GM21447 (cell line): Measurements from ENCODE around the gene BLOC1S1.

Source experiments
- ATAC-seq: cut with Tn5 transposase; IDR thresholded peaks from one replicate; pipeline ENCODE4 v1.9.1; 2021; ENCODE audit not compliant: unreplicated experiment

Gene BLOC1S1

DNA sequence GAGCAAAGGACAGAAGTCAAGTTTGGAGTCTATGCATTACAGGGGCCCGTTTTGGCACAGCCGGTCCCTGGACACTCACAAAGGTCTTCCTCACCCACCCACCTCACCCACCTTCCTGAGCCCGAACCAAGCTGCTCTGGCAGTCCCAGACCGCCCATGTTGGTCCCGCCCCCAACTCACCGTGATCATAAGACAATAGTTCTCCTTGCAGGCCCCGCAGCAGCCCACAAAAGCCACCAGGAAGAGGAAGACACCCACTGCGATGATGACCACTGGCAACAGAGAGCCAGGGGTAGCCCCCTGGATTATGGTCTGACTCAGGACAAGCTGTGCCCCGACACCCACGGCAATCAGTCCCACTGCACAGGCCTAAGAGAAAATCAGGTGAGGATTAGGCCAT lies 11.1 kb downstream of the BLOC1S1 start:
- no peak for ATAC-seq

DNA sequence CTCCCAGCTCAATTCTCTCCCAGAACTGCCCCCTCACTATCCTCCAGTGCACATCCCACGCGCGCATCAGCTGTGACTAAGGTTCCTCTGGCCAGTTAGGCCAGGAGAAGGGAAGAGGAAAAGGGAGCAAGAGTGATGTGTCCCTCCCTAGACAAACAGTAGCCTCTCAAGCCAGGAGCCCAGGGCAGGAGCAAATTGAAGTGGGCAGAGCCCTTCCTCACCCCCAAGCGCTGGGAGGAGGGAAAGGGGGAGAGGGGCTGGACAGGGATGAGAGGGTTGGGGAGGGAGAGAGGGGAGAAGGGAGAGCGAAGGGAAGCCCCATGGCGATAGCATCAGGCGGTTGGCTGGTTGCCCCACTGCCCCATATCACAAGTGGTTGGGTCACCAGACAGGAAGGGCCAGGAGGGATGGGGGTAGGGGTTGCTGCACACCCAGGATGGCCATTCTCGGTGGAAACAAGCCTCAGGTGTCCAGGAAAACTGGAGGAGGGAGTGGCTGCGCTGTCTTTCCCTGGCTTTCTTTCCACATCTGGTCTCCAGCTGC lies 11.9 kb downstream of the BLOC1S1 start:
- no peak for ATAC-seq

DNA sequence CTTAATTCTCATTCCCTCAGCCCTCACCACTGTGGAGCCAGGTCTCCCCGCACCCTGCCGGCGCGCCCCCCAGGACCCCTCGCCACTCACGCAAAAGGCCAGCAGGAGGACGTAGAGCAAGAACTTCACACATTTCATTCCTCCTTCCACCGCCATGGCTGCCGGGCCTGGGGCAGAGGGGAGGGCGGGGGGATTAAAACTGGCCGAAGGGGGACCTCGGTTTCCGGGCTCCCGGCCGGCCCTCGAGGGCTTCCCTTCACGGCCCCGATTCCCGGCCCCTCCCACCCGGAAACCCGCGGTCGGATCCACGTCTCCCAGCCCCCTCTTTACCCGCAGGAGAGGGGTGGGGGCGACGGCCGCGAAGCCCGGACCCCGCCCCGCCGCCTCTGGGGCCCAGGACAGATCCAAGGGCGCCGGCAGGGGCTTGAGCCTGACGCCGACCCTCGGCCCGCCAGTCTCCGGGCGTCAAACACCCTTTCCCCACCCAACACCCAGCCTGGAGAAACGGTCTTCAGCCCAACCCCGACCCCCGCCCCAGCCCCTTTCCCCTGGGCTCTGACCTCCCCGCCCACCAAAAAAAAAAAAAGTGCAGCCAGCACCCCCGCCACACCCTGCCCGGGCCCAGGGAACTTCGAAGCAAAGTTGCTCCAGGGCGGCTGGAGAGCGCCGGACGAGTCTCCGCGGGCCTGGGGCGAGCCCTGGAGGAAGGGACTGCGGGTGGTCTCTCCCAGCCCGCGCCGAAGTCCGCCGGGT lies 12.5 kb downstream of the BLOC1S1 start:
- no peak for ATAC-seq

DNA sequence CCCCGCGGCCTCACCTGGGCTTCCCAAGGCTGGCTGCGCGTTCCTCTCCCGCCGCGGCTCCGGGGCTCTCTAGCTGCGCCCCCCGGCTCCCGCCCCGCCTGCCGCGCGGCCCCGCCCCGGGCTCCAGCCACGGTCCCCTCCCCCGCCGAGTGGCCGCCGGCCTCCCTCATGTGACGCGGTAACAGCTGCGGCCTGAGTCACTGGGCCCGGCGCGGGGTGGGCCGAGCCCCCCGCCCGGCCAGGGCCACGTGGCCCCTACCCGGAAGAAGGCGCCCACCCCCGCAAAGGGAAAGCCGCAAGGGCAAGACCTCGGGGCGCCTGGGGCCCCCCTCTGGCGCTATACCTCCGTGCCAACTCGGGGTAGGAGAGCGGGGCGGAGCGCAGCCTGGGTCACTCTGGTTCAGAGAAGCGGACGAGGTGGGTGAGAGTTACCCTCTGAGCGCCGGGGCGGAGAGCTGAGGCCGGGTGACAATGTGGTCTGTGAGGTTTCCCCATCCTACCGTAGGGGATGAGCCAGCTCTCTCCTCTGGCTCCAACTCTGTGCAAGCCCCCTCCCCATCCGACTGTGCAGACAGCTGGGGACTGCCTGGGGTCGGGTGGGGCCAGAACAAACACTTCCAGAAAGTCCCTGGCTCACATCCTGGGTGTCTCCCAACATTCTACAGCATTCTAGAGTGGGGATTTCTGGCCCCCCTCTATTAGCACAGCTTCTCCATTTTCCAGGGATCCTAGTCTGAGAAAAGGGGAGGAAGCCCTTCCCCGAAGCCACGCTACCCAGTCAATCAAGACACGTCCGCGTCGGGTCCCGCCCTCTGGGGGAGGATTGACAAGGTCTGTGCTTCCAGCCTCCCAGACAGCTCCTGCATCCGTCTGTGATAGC lies 13.3 kb downstream of the BLOC1S1 start, which contains the start of gene CD63:
CD63 (minus strand) TSS at position 71 of the 880 bp plus-strand sequence. CDS start 668 bp downstream, outside the sequence.
- ATAC-seq: peak; percentile 64

DNA sequence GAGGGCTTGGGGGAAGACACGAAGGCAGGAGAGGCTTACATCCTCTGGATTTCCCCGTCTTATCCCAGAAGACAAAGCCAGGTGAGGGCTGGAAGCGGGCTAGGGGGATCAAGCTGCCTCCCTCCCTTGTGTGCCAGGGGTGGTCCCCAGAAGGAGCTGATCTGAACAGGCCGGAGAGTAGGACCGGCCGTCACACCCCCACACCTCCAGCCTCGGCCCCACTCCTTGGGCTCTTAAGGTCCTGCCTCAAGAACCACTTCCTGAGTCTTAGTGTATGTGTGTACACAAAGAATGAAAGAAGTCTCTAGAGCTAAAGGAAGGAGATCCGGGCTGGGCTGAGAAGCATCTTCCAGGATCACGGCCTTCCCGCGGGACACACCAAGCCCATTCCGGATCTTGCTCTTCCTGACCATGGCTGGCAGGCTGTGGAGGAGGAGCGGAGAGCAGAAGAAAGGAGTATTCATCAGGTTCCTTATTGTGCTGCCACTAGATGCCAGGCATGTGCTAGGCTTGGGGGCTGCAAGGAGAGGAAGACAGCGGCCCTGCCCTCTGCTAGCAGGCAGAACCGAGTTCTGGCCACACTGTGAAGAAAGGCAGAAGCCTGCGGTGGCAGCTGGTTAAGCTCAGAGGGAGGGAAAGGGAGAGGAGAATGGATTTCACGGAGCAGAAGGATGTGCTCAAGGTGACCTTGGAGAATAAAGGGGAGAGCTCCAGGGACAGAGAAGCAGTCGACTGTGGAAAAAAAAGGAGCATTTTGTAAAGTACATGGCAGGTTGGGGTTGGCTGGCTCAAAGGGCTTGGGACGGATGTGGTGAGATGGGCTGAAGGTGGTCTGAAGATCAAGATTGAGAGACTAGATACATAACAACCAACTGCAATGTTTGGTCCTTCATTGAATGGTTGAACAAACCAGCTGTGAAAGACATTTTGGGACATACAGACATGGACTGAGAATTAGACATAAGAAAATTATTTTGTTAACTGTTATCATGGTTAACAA lies 14.3 kb downstream of the BLOC1S1 start:
- peak; percentile 43 for ATAC-seq

DNA sequence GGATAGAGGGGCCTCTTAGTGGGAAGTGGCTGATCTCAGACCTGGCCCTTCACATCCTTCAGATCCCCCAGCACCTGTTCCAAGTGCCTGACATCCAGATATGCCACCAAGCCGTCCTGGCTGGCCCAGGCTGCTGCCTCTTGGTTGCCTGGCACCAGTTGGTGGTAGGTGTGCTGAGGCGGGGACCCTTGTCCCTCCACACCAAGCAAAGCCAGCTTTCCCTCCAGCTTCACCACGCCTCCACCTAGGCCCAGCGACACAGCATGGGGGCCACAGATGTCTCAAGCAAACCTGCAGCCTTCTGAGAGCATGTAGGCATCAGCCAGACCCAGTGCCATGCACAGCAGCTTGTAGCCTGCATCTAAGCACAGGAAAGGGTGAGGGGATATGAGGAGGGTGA lies 16.4 kb downstream of the BLOC1S1 start:
- no peak for ATAC-seq

DNA sequence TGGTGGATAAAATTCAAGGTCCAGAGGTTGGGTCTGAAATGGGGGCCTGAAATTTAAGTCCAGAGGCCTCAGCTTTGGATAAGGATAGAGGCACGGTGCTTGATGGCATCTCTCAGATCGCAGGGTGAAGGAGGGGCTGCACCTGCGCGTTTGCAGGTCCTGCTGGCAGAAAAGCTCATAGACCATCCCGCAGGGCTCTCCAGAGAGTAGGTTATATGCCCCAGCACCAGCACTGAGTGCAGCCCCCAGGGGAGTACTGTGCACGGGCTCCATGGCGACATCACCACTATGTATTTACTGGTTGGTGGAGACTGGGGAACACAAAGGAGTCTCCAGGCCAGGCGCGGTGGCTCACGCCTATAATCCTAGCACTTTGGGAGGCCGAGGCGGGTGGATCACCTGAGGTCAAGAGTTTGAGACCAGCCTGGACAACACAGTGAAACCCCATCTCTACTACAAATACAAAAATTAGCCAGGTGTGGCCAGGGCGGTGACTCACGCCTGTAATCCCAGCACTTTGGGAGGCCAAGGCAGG lies 17.2 kb downstream of the BLOC1S1 start:
- no peak for ATAC-seq

DNA sequence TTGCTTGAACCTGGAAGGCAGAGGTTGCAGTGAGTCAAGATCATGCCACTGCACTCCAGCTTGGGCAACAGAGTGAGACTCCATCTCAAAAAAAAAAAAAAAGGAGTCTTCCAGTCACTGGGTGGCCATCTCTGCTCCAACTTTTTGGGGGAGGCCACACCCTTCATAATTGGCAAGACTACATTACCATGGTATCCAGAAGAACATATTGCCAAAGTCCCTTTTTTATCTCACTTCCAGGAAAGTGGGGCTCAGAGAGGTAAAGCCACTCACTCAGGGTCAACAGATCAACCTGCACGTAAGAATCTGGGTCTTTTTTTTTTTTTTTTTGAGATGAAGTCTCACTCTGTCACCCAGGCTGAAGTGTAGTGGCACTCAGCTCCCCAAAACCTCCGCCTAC lies 18.0 kb downstream of the BLOC1S1 start:
- ATAC-seq: no peak

DNA sequence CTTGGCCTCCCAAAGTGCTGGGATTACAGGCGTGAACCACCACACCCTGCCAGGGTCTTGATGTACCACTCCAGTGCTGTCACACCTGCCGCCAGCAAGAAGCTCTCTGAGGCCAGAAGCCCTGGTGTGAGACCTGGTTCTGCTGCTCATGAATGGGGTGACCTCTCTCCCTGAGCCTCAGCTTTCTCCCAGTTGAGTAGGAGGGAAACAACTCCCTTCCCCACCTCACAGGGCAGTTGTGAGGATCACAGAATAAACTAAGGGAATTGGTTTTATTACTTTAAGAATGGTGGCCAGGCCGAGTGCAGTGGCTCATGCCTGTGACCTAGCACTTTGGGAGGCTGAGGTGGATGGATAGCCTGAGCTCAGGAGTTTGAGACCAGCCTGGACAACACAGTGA lies 18.7 kb downstream of the BLOC1S1 start:
- ATAC-seq: no peak

DNA sequence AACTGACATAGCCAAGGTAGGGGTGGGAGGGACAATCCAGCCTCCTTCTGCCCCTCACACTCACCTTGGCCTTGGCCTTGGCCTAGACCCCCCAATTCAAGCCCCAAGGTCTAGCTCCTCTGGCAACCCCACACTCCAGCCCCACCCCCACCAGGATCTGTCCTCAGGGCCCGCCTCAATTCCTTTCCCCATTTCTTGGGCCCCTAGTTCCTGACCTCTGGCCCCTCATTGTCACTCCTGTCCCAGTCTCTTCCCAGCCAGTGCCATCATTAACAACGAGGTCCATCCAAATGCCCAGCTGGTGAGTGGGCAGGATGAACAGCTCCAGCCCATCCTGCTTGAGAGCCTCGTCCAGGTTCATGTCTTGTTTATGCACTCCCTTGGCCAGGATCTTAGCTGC lies 20.2 kb downstream of the BLOC1S1 start:
- no peak for ATAC-seq

DNA sequence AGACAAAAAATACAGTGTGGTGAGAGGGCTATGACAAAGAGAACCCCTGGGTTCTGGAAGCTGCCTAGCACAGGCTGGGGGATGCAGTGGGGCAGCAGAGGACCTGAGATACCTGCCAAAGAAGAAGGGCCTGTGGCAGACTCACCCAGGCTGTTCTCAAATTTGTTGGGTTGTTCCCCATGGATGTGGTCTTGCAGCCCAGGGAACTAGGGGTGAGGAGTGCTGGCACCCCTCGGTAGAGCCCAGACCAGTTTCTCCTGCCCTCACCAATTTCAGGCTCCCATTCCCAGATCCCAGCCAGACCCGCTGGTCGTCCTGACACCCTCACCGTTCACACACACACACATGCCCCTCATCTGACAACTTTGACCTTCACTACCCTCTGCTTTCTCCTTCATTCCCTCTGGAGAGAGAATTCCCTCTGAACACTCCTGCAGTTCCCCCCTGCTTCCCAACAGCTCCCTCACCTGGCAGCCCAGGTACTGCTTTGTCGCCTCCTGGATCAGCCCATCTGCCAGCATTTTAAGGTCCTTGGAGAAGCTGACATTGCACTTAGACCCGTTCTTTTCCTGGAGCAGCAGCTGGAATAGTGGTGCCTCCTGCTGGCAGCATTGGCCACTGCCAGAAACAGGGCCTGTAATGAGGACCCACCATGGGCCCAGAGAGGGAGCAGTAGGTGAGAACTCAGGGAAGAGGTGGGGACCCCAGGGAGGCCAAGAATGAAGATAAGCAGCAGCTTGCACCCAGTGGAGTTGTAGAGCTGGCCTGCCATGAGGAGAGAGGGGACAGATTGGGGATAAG lies 21.1 kb downstream of the BLOC1S1 start:
- ATAC-seq: no peak

DNA sequence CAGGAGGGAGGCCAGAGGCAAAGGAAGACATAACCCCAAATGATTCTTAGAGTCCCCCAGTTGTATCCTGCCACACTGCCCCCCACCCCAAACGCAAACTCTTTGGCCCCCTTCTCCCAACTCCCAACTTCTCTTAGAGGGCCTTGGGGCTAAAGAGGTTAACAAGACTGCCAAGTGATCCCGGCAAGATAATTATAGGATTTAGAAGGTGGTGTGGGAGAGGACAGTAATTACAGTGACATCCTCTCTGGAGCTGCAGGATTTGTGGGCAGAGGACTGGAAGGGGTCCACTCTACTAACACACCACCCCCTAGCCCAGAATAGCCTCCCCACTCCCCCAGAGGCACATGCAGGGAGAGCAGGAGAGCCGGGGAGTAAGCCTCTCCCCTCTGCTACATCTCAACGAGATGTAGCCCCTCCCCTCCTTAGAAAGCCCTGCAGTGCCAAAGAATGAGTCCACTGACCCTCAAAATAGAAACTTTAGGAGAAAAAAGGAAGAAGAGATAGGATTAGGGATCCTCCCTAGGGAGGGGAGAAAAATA lies 21.8 kb downstream of the BLOC1S1 start:
- no peak for ATAC-seq

DNA sequence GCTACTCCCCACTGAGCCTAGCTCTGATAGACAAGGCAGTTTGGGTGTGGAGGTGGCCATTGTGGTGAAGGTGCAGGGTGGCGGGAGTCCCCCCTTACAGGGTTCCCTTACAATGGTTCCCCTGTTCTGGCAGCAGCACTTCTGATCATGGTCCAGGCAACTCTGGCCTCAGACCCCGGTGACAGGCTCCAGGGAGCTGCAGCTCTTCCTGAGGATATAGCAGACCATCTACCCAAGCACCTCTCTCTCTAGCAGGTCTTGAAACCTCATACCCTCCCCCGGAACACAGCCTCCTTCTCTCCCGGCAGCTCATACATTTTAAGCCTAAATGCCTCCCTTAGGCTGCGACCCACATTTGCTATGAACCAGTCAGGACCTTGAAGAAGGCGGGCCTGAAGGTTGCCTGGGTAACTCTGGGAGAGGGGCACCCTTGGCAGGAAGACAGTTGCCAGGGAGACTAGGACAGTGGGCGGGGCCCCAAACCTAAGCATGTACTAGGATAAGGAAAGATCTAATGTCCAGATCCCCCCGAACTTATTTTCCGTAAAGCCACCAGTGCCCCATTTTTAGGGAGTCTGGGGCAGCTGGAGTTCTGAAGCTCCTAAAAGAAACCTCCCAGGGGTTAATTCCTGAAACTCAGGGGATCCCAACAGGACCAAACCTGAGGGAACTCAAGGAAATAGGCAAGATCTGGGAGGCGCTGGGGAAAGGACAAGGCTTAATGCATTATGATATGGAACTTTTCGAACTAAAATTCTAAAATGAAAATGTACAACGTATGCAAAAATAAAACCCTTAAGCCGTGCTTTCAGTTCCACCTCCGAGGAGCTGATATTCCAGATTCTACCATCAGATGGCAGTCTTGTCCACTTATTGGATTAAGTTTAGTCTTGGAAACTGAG lies 22.5 kb downstream of the BLOC1S1 start:
- peak; percentile 89 for ATAC-seq

DNA sequence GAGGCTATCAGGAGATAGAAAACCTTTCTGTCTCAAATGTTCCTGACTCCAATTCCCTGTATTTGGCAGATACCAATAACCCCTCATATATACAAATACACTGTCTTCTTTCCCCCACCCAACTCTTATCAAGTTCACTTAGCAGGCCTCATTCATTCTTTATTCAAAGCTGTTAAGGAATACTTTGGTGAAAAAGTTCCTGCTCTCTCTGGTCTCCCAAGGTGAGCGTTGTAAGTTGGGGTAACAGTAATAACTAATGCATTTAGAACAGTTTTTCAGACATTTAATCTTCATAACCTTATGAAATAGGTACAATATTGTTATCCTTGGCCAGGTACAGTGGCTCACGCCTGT lies 23.2 kb downstream of the BLOC1S1 start:
- ATAC-seq: no peak

DNA sequence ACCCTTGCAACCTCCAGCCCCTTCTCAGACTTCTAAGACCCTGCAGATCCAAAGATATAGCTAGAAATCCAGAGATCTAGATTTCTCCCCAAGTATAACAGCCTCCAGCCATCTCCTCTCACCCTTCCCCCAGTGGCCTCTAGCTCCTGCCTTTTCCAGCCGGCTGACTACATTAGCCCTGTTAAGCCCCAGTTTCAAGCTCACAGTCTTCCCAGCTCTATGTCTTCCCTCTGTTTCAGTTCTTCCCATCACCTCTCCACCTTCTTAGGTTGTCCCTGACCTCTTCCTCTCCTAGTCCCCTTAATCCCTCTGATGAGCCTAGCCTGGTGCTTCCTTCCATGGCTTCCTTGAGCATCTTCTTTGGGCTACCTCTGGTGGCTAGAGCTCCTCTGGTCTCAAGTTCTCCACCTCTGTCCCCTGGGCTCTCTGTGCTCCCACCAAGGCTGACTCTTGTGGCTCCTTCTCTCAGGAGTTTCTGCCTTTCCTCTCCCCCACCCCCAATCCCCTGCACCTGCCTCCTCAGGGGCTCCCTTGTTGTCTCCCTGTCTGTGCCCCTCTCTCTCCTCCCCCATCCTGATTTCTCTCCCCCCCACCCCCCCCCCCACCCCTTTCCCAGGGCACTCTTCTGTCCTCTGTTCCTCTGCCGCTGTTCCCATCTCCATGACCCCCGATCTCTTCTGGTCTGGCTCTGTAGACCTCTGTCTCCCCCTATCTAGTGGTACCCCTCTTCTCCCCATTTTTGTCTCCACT lies 26.3 kb downstream of the BLOC1S1 start:
- no peak for ATAC-seq

DNA sequence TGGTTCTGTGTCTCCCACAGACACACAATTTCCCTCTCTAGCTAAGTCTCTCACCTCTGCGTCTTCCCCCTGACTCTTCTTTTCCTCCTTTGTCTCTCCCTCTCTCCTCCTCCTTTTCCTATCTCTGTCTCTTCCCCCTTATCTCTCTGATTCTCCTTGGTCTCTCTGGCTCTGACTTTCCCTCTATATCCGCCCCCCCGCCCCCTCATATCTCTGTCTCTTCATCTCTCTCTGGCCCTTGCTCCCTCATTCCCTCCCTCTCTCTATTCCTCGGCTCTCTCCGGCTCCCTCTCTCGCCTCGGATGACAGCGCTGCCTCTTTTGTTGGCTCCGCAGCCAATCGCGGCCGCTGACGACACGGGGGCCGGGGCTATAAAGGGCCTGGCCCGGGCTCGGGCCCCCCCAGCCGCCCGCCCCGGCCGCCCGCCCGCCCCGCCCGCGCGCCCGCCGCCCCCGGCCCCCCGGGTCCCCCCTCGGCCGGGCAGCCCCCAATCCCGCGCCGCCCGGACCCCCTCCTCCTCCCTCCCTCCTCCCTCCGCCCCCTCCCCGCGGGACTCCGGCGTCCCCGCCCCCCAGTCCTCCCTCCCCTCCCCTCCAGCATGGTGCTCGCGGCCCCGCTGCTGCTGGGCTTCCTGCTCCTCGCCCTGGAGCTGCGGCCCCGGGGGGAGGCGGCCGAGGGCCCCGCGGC lies 27.0 kb downstream of the BLOC1S1 start, which contains the start of gene GDF11:
GDF11 (plus strand) TSS at position 404 of the 687 bp plus-strand sequence; CDS start at position 599, 195 bp downstream.
- ATAC-seq: peak; percentile 29
